Diencephalon (tissue), 1 donor: ENCODE data around the gene SSB. TPM values are rescaled to one million over a fixed set of nuclear protein-coding genes. Genes with fewer than 3 reads are reported as not detected.

Experiments used
- total RNA-seq: library from RNA; depleted of rRNA; stranded (reverse); fragments of >200 nt; gene quantifications from one replicate; pipeline ENCODE4 v1.2.3, GENCODE V29; 2014

SSB gene
- total RNA-seq, result 117 TPM

DNA sequence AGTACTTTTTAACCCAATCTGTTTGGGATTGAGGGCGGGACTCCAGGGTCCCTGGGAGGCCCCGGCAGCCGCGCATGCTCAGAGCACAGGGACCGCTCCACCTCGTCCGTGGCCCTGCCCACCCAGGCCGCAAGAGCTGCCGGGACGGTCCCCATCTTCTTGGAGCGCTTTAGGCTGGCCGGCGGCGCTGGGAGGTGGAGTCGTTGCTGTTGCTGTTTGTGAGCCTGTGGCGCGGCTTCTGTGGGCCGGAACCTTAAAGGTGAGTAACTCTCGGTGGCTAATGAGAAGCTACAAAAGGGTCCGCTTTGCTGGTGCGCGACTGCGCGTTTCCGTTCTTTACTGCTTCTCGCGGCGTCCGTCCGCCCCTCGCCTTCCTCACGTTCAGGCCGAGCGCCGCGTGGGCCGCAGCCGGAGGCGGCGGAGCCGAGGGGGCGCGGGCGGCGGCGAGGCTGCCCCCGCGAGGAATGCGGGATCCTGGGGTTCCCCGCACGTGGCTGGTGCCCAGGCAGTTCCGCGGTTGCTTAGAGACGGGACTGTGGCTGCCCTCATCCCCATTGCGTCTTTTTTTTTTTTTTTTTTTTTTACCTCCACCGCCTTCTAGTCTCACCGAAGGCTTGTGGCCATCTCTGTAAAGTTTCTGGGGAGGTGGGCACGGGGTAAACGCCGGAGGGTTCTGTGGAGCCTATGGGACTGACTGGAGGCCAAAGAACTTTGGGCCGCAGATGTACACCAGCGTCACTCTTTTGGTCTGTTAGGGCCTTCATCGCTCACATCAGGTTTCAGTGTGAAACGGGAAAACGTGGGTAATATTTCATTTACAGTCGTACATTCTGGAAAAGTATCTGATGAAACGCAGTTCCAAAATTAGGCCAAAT is at the start of gene SSB:
SSB (plus strand) TSS at position 154 of the 875 bp plus-strand sequence. CDS start 2,090 bp downstream, outside the sequence.

DNA sequence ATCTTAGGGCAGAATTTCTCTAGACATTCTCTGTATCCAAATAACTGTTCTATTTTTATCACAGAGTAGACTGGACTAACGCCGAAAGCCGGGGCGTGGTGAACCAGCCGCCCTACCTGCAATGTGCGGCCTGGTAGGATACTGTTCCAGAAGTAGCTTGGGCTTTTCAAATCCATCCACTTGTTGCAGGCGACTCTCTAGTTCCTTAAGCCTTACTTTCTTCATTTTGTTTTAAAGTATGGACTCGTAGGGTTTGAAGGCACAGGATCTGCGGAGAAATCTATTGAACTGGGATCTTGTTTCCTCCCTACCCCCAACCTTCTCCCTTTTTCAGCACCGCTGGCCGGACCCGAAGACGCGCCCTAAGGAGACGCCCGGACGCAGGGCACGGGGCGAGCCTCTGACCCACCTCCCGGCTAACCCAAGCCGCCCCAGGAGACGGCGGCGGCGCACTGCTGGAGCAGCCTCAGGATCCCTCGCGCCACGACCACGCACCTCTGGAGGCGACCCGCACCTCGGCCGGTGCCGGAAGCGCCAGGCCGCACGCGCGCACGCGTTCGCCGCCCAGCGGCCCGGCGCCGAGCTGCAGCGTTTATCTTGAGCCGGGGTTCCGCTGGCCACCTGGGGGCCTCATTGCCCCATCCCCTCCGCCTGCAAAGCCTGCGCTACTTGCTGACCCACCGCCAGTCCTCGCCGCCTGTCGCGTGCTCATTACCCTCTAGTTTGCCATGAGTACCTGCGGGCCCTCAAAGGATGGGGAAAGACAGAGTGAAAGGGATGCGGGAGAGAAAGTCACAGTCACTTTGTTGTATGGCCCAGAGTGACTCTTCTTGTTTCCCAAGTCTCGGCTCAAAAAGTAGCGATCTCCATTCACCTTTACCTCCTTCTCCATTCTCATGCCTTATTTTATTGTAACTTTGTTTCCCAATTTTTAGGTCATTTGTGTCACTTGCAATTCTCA is 26.0 kb downstream of the SSB start, which contains the start of gene METTL5:
METTL5 (minus strand) TSS at position 533 of the 961 bp plus-strand sequence; CDS start at position 225, 308 bp downstream.

DNA sequence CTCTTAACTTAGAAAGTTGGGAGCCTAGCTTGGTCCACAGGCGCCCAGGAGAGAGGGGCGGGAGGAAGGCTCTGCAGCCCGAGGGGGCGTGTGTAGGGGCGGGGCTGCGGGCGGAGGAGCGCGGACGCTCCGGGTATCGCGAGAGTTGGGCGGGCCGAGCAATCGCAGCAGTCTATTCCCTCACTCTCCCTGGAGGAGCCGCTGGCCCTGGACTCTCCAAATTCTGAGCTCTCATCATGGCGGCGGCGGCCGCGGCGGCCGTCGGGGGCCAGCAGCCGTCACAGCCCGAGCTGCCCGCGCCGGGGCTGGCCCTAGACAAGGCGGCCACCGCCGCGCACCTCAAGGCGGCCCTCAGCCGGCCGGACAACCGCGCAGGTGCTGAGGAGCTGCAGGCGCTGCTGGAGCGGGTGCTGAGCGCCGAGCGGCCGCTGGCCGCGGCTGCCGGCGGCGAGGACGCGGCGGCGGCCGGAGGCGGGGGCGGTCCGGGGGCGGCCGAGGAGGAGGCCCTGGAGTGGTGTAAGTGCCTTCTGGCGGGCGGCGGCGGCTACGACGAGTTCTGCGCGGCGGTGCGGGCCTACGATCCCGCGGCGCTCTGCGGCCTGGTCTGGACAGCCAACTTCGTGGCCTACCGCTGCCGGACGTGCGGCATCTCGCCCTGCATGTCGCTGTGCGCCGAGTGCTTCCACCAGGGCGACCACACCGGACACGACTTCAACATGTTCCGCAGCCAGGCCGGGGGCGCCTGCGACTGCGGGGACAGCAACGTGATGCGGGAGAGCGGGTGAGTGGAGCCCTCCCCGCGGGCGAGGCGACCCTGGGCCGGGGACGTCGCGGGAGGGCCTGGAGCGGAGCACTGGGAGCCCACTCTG is 28.8 kb downstream of the SSB start, which contains the start of gene UBR3:
UBR3 (plus strand) TSS at position 183 of the 869 bp plus-strand sequence; CDS start at position 237, 54 bp downstream.

Other genes with a start within 250 kb of the SSB start
- 63.9 TPM for gene FASTKD1, start 225.0 kb upstream of the SSB start, total RNA-seq
- gene PPIG, start 214.5 kb upstream of the SSB start, total RNA-seq, result 66.4 TPM
- gene CFAP210, start 104.5 kb upstream of the SSB start, total RNA-seq, result 6.0 TPM
- 19.8 TPM for gene PHOSPHO2, start 104.4 kb upstream of the SSB start, total RNA-seq
- 107 TPM for gene KLHL23, start 65.0 kb upstream of the SSB start, total RNA-seq
- 63.9 TPM for gene METTL5, start 26.0 kb downstream of the SSB start, total RNA-seq
- gene UBR3, start 28.6 kb downstream of the SSB start, total RNA-seq, result 127 TPM